Tibial nerve (tissue), 4 donors: ENCODE measurements around the gene ERVH48-1. TPM values are rescaled to one million over a fixed set of nuclear protein-coding genes. Genes with fewer than 3 reads are reported as not detected.
A peak's percentile ranks its signal among the peaks of the same experiment; 100 is the strongest.
"Not testable (repeated sequence)": the region's sequence is repeated elsewhere in the genome, so short reads cannot be mapped to it uniquely, and the experiment has no call there.

Source experiments
- DNase-seq, 2 donors: peaks; one replicate each; pipeline ENCODE4 v3.0.0-alpha.2; 2019; ENCODE audit warnings: low spot score in 2 of 2
- H3K27ac ChIP-seq, 4 donors: fragments of 200-600 bp; sonication (generic) in 3 of 4; one replicate each; pipeline ENCODE4 v1.5.1; 2017 to 2019; ENCODE audit warnings: mild to moderate bottlenecking in 1 of 4
- H3K27me3 ChIP-seq, 2 donors: fragments of 200-600 bp; sonication (generic) in 1 of 2; one replicate each; pipeline versions ENCODE4 v1.5.1 to v1.6.0; 2017 to 2019
- H3K36me3 ChIP-seq, 3 donors: fragments of 200-600 bp; sonication (generic); one replicate each; pipeline ENCODE4 v1.5.1; 2018 to 2019
- H3K4me1 ChIP-seq, 4 donors: fragments of 200-600 bp; sonication (generic) in 3 of 4; one replicate each; pipeline ENCODE4 v1.5.1; 2017 to 2019
- H3K4me3 ChIP-seq, 4 donors: fragments of 200-600 bp; sonication (generic) in 3 of 4; one replicate each; pipeline ENCODE4 v1.5.1; 2017 to 2019; ENCODE audit warnings: mild to moderate bottlenecking in 1 of 4, moderate library complexity in 1 of 4
- H3K9me3 ChIP-seq, 4 donors: fragments of 200-600 bp; sonication (generic) in 3 of 4; one replicate each; pipeline ENCODE4 v1.5.1; 2017 to 2019
- EP300 ChIP-seq, 2 donors: sonication (generic); formaldehyde crosslinking; IDR thresholded peaks; one replicate each; pipeline ENCODE4 v1.6.1; 2017; ENCODE audit warnings: antibody characterized with exemption in 2 of 2, mild to moderate bottlenecking in 1 of 2
- POLR2A ChIP-seq, 2 donors: fragments of 450-650 bp; IDR thresholded peaks; one replicate each; pipeline ENCODE4 v1.6.1; 2017; ENCODE audit warnings: antibody characterized with exemption in 2 of 2, mild to moderate bottlenecking in 2 of 2, moderate library complexity in 2 of 2
- WGBS, 2 donors: methylation state at CpG; one replicate each; pipeline ENCODE4 v1.1.5; 2018; 5-methylcytosine and 5-hydroxymethylcytosine counted together
- total RNA-seq, 4 donors: library from RNA; depleted of rRNA; stranded (reverse); fragments of >200 nt; gene quantifications; one replicate each; pipeline ENCODE4 v1.1.0, GENCODE V29; 2016
- TF ChIP-seq, protein P1 (sequence below), 5 experiments: fragments of 200-600 bp in 3 of 5; fragments of 450-650 bp in 2 of 5; sonication (generic) in 3 of 5; IDR thresholded peaks; one replicate each; pipeline ENCODE4 v1.5.1; 2016 to 2019; ENCODE audit warnings: antibody characterized with exemption in 5 of 5, mild to moderate bottlenecking in 3 of 5, moderate library complexity in 2 of 5

The ERVH48-1 gene
- total RNA-seq, 4 donors from 2014 or later: not detected

DNA sequence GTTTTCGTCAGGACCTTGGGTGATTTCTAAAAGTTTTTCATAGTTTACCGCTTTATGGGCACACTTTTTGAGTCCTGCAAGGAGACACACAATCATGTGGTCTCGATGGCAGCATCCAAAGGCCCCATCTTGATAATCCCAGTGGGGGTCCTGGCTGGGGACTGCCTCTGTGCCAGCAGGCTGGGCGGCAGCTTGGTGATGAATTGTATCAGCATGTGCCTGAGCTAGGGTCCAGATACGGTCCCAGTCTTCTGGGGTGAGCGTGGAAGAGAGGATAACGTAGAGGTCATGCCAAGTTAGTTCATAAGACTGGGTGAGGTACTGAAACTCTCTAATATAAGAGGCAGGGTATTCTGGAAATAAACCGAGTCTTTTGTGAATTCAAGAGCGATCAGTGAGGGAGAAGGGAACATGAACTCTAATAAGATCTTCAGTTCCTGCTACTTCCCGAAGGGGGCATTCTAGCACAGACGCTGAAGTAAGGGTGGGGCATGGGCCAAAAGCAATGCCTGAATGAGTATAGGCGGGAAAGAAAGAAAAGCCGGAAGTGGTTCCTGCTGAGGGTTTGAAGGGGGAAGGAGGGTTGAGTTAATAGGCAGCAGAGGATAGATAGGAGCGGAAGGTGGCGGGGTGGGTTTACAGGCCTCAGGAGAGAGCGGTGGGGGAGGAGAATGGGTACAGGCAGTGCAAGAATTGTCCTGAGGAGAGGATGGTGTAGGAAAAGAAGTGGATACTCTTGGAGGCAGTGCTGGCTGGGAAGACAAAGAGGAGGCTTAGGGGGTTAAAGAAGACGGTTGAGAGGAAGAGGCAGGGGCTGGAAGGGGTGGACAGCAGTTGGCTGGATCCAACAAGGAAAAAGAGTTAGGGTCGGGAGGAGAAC, 1.6 kb downstream of the ERVH48-1 start:
- Histone ChIP-seq H3K4me3 (peak overlapping the region in 3 of 4 donors; percentile 10 to 26 (median 25)), H3K27ac (peak overlapping the region in 2 of 4 donors; percentile 25 to 38), H3K36me3 (no peaks in the 10 kb centered on the region), H3K27me3 (no peaks in the 10 kb centered on the region), H3K9me3 (no peaks in the 10 kb centered on the region), H3K4me1 (peaks cover 0 to 14% (median 7%) of the 10 kb centered on the region in 4 donors)
- peak; percentile 54 to 90 for DNase-seq
- WGBS, 2 donors: 20 to 22% methylated on average over 18 of the region's 18 CpGs
- TF ChIP-seq EP300 (IDR thresholded peaks at IDR 0.05) (peak; percentile 25 to 79), POLR2A (IDR thresholded peaks at IDR 0.05) (no peak)
- TF ChIP-seq, protein P1, sequence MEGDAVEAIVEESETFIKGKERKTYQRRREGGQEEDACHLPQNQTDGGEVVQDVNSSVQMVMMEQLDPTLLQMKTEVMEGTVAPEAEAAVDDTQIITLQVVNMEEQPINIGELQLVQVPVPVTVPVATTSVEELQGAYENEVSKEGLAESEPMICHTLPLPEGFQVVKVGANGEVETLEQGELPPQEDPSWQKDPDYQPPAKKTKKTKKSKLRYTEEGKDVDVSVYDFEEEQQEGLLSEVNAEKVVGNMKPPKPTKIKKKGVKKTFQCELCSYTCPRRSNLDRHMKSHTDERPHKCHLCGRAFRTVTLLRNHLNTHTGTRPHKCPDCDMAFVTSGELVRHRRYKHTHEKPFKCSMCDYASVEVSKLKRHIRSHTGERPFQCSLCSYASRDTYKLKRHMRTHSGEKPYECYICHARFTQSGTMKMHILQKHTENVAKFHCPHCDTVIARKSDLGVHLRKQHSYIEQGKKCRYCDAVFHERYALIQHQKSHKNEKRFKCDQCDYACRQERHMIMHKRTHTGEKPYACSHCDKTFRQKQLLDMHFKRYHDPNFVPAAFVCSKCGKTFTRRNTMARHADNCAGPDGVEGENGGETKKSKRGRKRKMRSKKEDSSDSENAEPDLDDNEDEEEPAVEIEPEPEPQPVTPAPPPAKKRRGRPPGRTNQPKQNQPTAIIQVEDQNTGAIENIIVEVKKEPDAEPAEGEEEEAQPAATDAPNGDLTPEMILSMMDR (IDR thresholded peaks at IDR 0.05): peak; percentile 68 to 91 (median 87)

DNA sequence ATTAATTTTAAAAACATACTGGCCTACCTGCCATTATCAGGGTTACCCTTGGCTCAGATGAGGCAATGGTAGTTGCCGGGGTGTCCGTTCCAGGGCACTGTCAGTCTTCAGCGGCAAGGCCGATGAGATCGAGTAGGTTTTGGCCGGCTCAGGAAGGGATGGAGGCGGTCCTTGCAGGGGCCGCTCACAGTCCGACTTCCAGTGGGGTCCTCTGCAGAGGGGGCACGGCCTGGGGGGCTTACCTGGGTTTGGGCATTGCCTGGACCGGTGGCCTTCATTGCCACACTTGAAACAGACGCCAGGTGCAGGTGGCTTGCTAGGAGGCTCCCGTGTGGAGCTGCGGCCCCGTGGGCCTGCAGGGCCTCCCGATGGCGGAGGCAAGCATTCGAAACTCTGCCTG, 2.5 kb downstream of the ERVH48-1 start:
- WGBS, 2 donors: 89 to 92% methylated on average over 18 of the region's 18 CpGs
- Histone ChIP-seq H3K9me3 (no peaks in the 10 kb centered on the region), H3K4me3 (no peak overlapping the region), H3K36me3 (no peaks in the 10 kb centered on the region), H3K27ac (no peak overlapping the region), H3K27me3 (no peaks in the 10 kb centered on the region), H3K4me1 (peaks cover 0 to 14% (median 7%) of the 10 kb centered on the region in 4 donors)
- no peak for DNase-seq
- TF ChIP-seq, protein P1 (IDR thresholded peaks at IDR 0.05): no peak
- TF ChIP-seq POLR2A (IDR thresholded peaks at IDR 0.05): no peak
- TF ChIP-seq EP300 (IDR thresholded peaks at IDR 0.05): no peak

DNA sequence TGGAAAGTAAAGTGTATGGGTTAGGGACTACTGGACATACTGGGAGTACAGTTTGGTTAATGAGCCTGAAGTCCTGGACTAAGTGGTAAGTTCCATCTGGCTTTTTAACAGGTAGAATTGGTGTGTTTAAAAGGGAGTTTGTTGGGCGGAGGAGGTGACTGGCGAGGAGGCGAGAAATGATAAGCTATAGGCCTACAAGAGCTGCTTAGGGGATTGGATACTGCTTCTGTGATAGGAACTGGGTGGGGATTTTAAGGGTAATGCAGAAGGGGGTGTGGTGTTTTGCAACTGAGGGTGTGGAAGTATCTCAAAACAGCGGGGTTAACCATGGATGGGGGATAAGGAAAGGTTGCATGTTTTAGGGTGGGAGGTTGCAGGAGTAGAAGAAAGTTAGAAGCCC, 3.5 kb downstream of the ERVH48-1 start:
- Histone ChIP-seq H3K27ac (no peak overlapping the region), H3K27me3 (no peaks in the 10 kb centered on the region), H3K36me3 (no peaks in the 10 kb centered on the region), H3K9me3 (no peaks in the 10 kb centered on the region), H3K4me1 (peaks cover 0 to 14% (median 7%) of the 10 kb centered on the region in 4 donors), H3K4me3 (no peak overlapping the region)
- no peak for TF ChIP-seq EP300 (IDR thresholded peaks at IDR 0.05)
- no peak for DNase-seq
- 89% methylated on average over 4 of the region's 4 CpGs for WGBS, 2 donors

DNA sequence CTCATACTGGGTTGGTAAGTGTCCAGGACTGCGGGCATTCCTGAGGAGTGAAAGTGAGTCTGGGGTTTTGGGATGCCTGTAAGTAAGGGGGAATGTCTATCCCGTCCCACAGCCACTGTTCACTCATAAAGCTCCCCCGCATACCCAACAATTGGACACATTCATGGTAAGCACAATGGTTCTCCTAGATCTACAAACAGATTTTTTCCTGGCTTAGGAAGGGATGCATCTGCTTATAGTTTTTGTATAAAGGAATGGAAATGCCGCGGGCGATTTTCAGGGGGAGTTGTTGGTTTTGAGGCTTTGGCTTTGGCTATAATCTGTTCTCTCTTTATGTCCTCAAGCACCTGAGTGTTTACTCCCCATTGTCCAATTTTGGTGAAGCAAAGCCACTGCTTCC, 7.1 kb downstream of the ERVH48-1 start:
- Histone ChIP-seq H3K4me3 (no peak overlapping the region), H3K27ac (peak overlapping the region in 2 of 4 donors; percentile 39 to 49), H3K4me1 (no peaks in the 10 kb centered on the region), H3K36me3 (peaks cover 0 to 11% (median 0%) of the 10 kb centered on the region in 3 donors), H3K27me3 (no peaks in the 10 kb centered on the region), H3K9me3 (no peaks in the 10 kb centered on the region)
- no peak for DNase-seq
- 64 to 80% methylated on average over 6 of the region's 6 CpGs for WGBS, 2 donors
- no peak for TF ChIP-seq POLR2A (IDR thresholded peaks at IDR 0.05)
- TF ChIP-seq, protein P1 (IDR thresholded peaks at IDR 0.05): no peak
- no peak for TF ChIP-seq EP300 (IDR thresholded peaks at IDR 0.05)

DNA sequence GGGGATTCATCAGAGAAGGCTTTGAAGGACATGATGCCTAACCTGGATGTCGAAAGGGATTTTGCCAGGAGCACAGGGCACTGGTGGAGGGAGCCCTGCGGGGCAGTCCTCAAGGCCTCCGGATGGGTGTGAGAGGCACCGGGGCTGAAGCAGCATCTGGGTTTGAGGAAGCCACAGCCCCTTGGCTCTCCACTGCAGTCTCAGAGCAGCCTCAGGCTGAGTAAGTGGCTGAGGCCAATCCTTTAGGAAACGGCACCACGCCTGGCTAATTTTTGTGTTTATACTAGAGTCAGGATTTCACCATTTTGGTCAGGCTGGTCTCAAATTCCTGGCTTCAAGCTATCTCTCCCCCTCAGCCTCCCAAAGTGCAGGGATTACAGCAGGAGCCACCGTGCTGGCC, 12.0 kb downstream of the ERVH48-1 start:
- WGBS, 2 donors: 64 to 79% methylated on average over 6 to 7 of the region's 7 CpGs
- H3K27me3 ChIP-seq: no peaks in the 10 kb centered on the region
- H3K9me3 ChIP-seq: no peaks in the 10 kb centered on the region
- DNase-seq: no peak
- H3K4me1 ChIP-seq: no peaks in the 10 kb centered on the region
- no peak overlapping the region for H3K4me3 ChIP-seq
- H3K36me3 ChIP-seq: peaks cover 0 to 59% (median 14%) of the 10 kb centered on the region in 3 donors
- H3K27ac ChIP-seq: no peak overlapping the region
- TF ChIP-seq EP300 (IDR thresholded peaks at IDR 0.05) (no peak), POLR2A (IDR thresholded peaks at IDR 0.05) (no peak)
- TF ChIP-seq, protein P1 (IDR thresholded peaks at IDR 0.05): no peak

DNA sequence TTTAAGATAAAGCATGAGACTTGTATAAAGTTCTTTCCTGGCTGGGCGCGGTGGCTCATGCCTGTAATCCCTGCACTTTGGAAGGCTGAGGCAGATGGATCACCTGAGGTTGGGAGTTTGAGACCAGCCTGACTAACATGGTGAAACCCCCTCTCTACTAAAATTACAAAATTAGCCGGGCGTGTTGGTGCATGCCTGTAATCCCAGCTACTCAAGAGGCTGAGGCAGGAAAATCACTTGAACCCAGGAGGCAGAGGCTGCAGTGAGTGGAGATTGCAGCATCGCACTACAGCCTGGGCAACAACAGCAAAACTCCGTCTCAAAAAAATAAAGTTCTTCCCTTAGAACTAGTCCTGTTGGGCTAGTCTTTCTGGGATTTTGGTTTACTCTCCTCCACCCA, 13.5 kb downstream of the ERVH48-1 start:
- not testable (repeated sequence) for H3K27me3 ChIP-seq
- H3K36me3 ChIP-seq: peaks cover 0 to 75% (median 14%) of the 10 kb centered on the region in 3 donors
- WGBS, 2 donors: 95 to 98% methylated on average over 6 of the region's 6 CpGs

DNA sequence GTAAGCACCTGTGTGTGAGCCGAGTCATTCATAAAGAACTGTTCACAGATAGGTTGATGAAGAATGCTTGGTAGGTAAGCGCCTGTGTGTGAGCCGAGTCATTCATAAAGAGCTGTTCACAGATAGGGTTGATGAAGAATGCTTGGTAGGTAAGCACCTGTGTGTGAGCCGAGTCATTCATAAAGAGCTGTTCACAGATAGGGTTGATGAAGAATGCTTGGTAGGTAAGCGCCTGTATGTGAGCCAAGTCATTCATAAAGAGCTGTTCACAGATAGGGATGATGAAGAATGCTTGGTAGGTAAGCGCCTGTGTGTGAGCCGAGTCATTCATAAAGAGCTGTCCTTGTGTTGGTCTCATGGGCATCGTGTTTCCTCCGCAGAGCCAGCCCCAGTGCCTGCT, 16.9 kb downstream of the ERVH48-1 start:
- DNase-seq, H3K4me3 ChIP-seq, H3K27me3 ChIP-seq, H3K9me3 ChIP-seq, H3K27ac ChIP-seq, H3K4me1 ChIP-seq: not testable (repeated sequence)
- peaks cover 0 to 100% (median 34%) of the 10 kb centered on the region in 3 donors for H3K36me3 ChIP-seq
- WGBS, 2 donors: 90% methylated on average over 9 of the region's 9 CpGs

More for the DNA sequence above, 13.5 kb downstream of the ERVH48-1 start:
- not testable (repeated sequence) for DNase-seq, H3K4me3 ChIP-seq, H3K27ac ChIP-seq, H3K9me3 ChIP-seq, H3K4me1 ChIP-seq
